Ammon's horn (tissue), 1 donor: Measurements from ENCODE around the gene KIAA0825.
A peak's percentile ranks its signal among the peaks of the same experiment; 100 is the strongest.
"Not testable (repeated sequence)": the region's sequence is repeated elsewhere in the genome, so short reads cannot be mapped to it uniquely, and the experiment has no call there.

Experiments used
- DNase-seq: peaks from one replicate; pipeline ENCODE4 v3.0.0-alpha.2; 2016; ENCODE audit warnings: low spot score

The KIAA0825 gene

GRCh38 chr5:94375801-94376200, 242.6 kb downstream of the KIAA0825 start:
- DNase-seq = no peak

DNA sequence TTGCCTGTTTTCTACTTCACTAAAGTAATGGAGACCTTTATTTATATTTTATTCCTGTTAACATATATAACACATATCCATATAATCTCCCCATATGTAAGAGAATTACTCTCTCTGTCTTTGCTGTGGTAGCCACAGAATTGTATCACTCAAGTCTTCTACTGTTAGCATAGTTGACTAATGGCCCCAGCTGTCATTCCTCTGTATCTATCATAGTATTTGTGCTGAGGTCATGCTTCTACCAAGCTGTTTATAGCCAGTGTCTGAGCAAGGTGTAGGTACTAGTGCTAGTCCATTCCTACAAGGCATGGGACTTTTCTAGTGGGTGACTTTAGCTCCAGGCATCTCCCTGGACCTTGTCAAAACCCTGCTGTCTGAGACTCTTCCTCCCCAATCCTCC, 244.1 kb downstream of the KIAA0825 start:
- DNase-seq = no peak

DNA sequence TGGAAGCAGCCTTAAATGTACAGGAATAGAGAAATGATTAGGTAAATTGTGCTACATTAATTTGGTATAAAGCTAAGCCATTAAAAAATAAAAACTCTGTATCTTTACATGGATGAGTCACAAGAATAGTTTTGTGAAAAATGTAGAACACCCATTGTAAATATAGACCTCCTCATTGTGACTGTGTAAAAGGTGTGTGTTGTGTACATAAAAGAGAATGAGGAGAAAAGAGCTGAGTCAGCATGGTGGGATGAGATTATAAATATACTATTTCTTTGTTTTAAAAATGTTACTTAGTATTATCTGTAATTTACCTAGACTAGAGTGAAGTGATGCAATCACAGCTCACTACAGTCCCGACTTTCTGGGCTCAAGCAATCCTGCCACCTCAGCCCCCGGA, 250.5 kb downstream of the KIAA0825 start:
- no peak for DNase-seq

DNA sequence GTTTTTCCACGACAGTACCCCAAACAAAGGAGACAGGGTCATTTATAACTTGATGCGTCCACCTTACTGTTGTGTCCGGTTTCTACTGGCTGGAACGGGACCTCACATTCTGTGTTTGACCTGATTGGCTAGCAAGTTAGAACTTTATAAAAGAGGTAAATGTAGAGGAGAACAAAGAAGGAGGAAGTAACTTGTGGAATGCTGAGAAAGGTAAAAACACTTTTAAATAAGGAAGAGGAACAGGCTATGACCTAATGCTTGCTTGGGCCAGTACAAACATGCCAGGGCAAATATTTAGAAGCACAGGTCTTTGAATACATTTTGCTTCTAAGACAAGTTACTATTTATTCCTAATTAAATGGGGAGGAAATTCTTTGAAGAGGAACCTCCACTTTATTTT, 251.6 kb downstream of the KIAA0825 start:
- DNase-seq = no peak

- no peak for DNase-seq
Measured at GRCh38 chr5:94362857-94363256, 255.5 kb downstream of the KIAA0825 start.

DNA sequence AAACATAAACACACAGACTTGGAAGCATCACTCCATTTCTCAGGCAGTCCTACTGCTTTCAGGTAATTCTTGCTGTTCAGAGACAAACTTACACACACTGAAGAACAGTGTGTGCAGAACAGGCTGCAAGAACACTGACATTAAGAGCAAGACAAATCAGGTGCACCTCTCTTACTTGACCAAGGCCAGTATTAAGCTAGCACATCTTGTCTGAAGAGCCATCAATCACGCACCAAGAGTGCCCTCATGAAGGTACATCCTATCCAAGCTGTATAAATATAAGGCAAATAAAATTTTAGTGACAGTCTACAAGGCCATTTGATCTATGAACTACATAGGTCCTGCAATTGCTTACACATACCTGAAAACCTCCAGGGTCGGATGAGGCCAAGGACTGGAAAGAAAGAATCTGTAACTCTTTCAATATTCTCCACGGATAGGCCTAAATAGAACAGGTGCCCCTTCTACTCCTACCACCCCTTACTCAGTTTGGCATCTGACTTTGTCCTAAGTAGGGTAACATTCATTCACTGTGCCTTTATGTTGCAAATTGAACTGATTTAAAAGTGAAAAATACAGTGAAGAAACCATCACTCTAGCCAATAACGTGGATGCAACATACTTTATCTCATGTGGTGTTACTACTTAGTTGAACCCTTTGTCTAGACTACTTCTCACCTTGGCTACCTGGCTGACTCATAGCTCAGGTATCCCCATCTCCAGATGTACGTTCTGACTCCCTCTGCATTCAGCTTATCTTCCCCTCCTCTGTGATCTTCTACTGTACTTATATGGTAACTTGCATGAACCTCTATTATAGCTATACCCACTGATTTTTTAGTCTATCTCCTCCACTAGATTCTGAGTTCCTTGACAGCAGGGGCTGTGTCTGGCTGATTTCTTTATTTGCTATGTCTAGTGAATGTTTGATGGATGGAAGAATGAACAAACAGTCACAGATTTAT, 256.3 kb downstream of the KIAA0825 start:
- DNase-seq = no peak

- peak; percentile 36 for DNase-seq
Measured at GRCh38 chr5:94361161-94361560, 257.2 kb downstream of the KIAA0825 start.

- no peak for DNase-seq
Measured at GRCh38 chr5:94360382-94361130, 257.8 kb downstream of the KIAA0825 start.

DNA sequence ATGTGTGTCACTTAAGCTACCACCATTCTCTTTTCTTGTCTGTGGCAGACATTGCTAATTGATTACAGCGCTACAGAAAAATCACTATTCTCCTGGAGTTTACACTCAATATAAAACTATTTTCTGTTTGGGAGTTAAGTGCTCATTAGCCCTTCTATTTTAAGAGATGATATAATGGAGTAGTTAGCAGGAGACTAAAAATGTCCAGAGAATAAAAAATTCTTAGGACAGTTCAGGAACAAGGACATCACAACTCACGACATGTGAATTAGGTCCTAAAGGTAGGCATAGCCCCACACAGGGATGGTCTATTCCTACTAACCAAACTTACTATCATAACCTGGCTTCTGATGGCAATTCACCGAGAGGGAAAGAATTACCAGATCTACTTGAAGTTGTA, 258.5 kb downstream of the KIAA0825 start:
- no peak for DNase-seq

DNA sequence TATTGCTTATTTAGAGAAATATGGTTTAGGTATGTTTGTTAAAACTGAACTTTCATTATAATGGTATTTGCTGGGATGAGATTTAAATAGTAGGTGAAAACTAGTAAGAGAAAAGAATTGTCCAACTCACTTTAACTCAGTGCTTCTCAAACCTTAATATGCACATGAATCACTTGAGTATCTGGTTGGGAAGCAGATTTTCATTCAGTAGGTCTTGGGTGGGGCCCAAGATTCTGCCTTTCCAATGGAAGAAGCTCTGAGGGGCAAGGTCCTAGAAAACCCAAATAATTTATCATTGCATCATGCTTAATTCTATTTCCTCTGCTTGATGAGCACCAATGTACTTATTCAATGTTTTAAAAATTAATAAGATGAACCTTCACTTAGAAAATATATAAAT, 262.6 kb downstream of the KIAA0825 start:
- DNase-seq = no peak

- not testable (repeated sequence) for DNase-seq
Measured at GRCh38 chr5:94354837-94355485, 263.4 kb downstream of the KIAA0825 start.

- no peak for DNase-seq
Measured at GRCh38 chr5:94353605-94354004, 264.8 kb downstream of the KIAA0825 start.

DNA sequence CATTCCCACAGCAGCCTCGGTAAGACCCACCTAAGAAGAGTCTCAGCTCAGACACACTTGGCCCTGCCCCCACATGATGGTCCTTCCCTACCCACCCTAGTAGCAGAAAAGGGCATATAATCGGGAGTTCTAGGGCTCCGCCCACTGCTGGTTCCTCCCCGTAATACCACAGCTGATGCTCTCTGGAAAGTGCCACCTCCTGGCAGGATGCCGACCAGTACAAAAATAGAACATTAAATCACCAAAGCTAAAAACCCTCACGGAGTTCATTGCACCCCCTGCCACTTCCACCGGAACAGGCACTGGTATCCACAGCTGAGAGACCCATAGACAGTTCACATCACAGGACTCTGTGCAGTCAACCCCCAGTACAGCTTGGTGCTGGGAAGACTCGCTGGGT, 271.3 kb downstream of the KIAA0825 start:
- no peak for DNase-seq

DNA sequence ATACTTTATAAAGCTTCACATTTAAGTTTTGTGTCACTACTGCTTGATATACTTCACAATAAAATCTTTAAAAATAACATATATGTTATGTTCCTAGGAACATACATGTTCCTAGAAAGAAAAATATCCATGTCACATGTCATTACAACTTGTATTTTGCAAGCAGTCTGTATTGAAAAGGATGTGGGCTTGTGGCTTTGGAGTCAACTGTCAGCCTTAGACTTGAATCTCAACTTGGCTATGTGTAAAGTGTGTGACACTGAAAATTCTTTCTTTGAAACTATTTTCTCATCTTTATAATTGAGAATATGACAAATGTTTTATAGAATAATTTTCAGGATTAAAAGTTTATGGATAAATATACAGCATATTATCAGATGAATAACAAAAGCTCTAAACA, 273.1 kb downstream of the KIAA0825 start:
- DNase-seq = no peak

DNA sequence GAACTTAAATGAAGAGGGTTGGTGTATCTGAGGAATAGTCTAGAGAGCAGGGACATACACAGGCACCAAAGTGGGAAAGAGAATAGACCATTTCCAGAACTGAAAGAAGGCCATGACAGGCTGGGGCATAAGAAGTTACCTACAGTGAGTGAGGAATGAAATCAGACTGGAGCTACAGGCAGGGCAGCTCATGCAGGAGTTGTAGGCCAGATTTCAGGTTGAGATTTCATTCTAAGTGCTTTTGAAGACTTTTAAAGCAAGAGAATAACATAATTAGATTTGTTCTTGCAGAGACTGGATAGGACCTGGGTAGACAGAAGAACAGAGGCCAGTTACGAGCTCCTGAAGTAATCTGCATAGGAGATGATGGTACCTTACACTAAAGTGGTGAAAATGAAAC, 280.8 kb downstream of the KIAA0825 start:
- DNase-seq = no peak

DNA sequence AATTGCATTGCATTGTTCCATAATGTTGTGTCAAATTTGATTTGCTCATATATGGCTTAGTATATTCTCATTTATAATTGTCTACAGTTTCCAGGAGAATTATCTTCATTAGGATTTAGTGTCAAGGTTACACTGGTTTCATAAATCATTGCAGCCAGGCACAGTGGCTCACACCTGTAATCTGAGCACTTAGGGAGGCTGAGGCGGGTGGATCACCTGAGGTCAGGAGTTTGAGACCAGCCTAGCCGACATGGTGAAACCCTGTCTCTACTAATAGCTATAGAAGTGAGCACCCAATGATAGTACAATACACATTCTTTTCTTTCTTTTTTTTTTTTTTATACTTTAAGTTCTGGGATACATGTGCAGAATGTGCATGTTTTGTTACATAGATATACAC, 282.5 kb downstream of the KIAA0825 start:
- no peak for DNase-seq

DNA sequence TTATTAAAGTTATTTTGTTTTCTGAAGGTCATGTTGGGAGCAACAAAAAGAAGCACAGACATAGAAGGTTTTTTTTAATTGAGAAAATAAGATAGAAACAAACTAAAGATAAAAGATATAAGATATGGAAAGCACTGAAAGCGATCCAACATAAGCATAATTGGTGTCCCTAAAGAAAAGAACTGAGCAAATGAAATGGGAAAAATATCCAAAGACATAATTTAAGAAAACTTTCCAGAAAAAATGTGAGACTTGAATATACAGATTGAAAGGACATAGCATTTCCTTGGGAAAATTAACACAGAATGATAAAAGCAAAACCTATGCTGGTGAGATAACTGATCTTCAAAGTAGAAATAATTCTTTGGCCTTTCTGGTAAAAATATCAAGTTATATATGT, 289.3 kb downstream of the KIAA0825 start:
- DNase-seq = no peak

- DNase-seq = no peak
Measured at GRCh38 chr5:94326586-94326985, 291.8 kb downstream of the KIAA0825 start.

- no peak for DNase-seq
Measured at GRCh38 chr5:94316916-94317838, 301.2 kb downstream of the KIAA0825 start.

DNA sequence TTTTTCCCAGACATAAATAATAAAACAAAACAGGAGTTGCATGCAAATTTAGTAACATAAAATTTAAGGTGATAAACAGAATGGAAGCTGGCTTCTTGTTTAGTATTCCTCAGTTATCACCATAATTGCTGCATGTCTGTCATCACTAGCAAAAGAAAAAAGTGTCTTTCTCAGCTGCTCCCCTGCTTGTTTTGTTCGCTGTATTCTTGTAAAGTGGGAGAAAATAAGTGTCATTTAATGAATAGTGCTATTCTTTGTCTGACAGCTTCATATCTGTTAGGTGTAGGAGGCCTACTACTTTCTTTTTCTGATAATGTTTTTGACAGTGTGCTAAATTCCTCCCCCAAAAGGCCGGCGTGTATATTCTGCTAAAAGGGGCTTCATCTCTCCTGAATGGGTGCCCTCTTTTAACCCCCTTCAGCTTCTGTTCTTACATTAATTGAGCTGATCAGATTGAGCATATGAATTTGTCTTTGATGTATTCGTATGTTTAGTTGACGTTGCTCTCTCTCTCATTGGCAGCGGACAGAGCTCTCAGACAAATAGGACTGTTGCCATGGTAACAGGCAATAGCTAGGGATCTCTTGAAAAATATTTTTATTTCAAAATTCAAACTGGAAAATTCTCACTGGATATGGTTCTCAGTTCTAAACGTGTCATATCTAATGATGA, 303.8 kb downstream of the KIAA0825 start:
- DNase-seq = peak; percentile 66

DNA sequence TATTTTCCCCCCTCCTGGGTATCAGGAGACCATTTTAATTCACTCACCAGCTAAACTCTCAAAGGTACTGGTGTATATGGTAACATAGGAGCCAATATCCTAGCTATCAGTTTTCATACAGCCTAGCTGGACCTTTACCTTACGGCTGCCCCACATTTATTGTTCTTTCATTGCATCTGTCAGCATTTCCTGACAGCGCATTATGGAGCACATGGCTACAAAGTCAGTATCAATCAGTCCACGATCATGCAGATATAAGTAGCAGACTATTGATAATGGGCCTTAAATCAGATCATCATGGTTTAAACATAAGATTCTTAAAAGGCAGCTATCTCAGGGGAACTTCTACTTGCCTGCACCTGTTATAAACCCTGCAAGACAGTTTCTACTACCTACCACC, 304.7 kb downstream of the KIAA0825 start:
- DNase-seq = no peak
